Activated CD4-positive, alpha-beta memory T cell treated with anti-CD3 and anti-CD28 coated beads, Interleukin-2, amount 10 ng/mL, durations not matched to agents 7 days and 5 days (primary cell): ENCODE measurements around the gene ZNF354C. TPM values are rescaled to one million over a fixed set of nuclear protein-coding genes. Genes with fewer than 3 reads are reported as not detected.
"Not testable (repeated sequence)": the region's sequence is repeated elsewhere in the genome, so short reads cannot be mapped to it uniquely, and the experiment has no call there.

Source experiments
- CTCF ChIA-PET: fragments of 350-600 bp; sonication (Branson Sonifier 250); formaldehyde crosslinking; loops from one replicate; lab custom pipeline; 2021; ENCODE audit warnings: antibody characterized with exemption, inconsistent platforms; lab: Charles Lee
- POLR2A ChIA-PET: fragments of 350-600 bp; sonication (Branson Sonifier 250); formaldehyde crosslinking; loops from one replicate; lab custom pipeline; 2021; ENCODE audit warnings: antibody characterized with exemption; lab: Charles Lee
- DNase-seq: peaks from one replicate; pipeline ENCODE4 v3.0.0-alpha.2; 2020
- H3K27ac Mint-ChIP-seq: one replicate; pipeline ENCODE4 v1.8.0; 2021; ENCODE audit warnings: mild to moderate bottlenecking, mixed read lengths
- H3K27me3 Mint-ChIP-seq: one replicate; pipeline ENCODE4 v1.8.0; 2021; ENCODE audit warnings: mixed read lengths
- H3K36me3 Mint-ChIP-seq: one replicate; pipeline ENCODE4 v1.8.0; 2021; ENCODE audit warnings: low read depth, mixed read lengths
- H3K4me1 Mint-ChIP-seq: one replicate; pipeline ENCODE4 v1.8.0; 2021; ENCODE audit warnings: mixed read lengths
- H3K4me3 Mint-ChIP-seq: one replicate; pipeline ENCODE4 v1.8.0; 2021; ENCODE audit warnings: mild to moderate bottlenecking, mixed read lengths
- H3K9me3 Mint-ChIP-seq: one replicate; pipeline ENCODE4 v1.8.0; 2021; ENCODE audit warnings: mixed read lengths
- total RNA-seq, 2 experiments: library from RNA; stranded (reverse); gene quantifications; one replicate each; pipeline ENCODE4 v1.2.3, GENCODE V29; 2021

ZNF354C gene
- total RNA-seq, 2 experiments from 2014 or later: 5.1 to 6.0 TPM

DNA sequence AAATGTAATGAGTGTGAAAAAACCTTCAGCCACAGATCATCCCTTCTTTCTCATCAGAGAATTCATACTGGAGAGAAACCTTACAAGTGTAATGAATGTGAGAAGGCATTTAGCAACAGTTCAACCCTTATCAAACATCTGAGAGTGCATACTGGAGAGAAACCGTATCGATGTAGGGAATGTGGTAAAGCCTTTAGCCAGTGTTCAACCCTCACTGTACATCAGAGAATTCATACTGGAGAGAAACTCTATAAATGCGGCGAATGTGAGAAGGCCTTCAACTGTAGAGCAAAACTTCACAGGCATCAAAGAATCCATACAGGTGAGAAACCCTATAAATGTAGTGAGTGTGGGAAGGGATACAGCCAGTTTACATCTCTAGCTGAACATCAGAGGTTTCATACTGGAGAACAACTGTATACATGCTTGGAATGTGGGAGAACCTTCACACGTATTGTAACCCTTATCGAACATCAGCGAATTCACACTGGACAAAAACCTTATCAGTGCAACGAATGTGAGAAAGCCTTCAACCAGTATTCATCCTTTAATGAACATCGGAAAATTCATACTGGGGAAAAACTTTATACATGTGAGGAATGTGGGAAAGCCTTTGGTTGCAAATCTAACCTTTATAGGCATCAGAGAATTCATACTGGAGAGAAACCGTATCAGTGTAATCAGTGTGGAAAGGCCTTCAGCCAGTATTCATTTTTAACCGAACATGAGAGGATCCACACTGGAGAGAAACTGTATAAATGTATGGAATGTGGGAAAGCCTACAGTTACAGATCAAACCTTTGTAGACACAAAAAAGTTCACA lies 19.2 kb downstream of the ZNF354C start:
- peaks cover 65% of the 10 kb centered on the region for H3K36me3 Mint-ChIP-seq
- no peaks in the 10 kb centered on the region for H3K4me1 Mint-ChIP-seq
- no peak for DNase-seq
- peaks cover 72% of the 10 kb centered on the region for H3K9me3 Mint-ChIP-seq
- H3K27ac Mint-ChIP-seq: no peak overlapping the region
- no peak overlapping the region for H3K4me3 Mint-ChIP-seq
- H3K27me3 Mint-ChIP-seq: no peaks in the 10 kb centered on the region
- ChIA-PET CTCF (no interaction called here), POLR2A (no interaction called here)

DNA sequence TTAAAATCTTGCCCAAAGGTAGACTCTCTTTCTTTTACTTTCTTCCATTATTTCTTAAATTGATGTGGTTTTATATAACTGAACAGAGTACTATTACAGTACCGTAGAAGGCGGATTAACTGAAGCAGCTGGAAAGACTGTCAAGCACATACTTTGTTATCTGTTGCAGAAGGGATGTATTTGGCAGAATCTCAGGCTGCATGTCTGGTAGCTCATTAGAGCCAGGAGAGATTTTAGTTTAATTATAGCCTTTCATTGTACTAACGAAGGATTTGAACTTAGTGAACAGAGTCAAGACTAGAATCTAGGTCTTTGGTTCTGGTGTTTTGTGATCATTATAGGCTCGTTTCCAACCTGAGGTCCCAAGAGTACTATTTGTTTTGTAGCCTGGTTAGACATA lies 20.6 kb downstream of the ZNF354C start:
- DNase-seq: no peak
- H3K36me3 Mint-ChIP-seq: peaks cover 62% of the 10 kb centered on the region
- no peak overlapping the region for H3K4me3 Mint-ChIP-seq
- no peak overlapping the region for H3K27ac Mint-ChIP-seq
- POLR2A ChIA-PET: no interaction called here
- no peaks in the 10 kb centered on the region for H3K4me1 Mint-ChIP-seq
- CTCF ChIA-PET: no interaction called here
- H3K27me3 Mint-ChIP-seq: no peaks in the 10 kb centered on the region
- peaks cover 74% of the 10 kb centered on the region for H3K9me3 Mint-ChIP-seq

DNA sequence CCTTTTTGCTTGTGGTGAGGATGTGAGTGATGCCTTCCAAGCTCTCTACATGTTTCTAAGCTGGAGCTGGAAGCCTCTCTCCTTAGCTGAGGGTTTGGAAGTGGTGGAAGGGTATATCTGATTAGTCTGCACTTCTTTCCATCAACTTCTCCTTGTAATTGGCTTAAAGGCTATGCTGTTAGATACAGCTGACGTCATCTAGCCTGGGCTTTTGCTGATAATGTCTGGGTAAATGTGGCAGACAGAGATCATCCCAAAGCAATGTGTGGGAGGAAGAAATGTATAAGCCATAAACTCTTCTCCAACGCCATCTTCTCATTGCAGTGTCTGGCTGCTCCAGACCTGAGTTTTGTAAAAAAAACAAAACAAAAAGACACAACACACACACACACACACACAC lies 29.3 kb downstream of the ZNF354C start:
- ChIA-PET CTCF (no interaction called here), POLR2A (no interaction called here)
- H3K27ac Mint-ChIP-seq: no peak overlapping the region
- DNase-seq: no peak
- peaks cover 4% of the 10 kb centered on the region for H3K36me3 Mint-ChIP-seq
- H3K4me1 Mint-ChIP-seq: no peaks in the 10 kb centered on the region
- peaks cover 63% of the 10 kb centered on the region for H3K9me3 Mint-ChIP-seq
- no peak overlapping the region for H3K4me3 Mint-ChIP-seq
- no peaks in the 10 kb centered on the region for H3K27me3 Mint-ChIP-seq

- H3K4me3 Mint-ChIP-seq, H3K27me3 Mint-ChIP-seq, H3K27ac Mint-ChIP-seq, POLR2A ChIA-PET, DNase-seq, H3K4me1 Mint-ChIP-seq, H3K36me3 Mint-ChIP-seq: not testable (repeated sequence)
- H3K9me3 Mint-ChIP-seq: peaks cover 28% of the 10 kb centered on the region
- CTCF ChIA-PET: interaction anchor here (0.7 kb wide), 1 partner anchor 816 kb away, joined by 3 read pairs; no protein-coding TSS in a partner anchor
These were observed 41.1 kb downstream of the ZNF354C start for GRCh38 chr5:179101282-179101681.

GRCh38 chr5:179110528-179110927 lies 50.4 kb downstream of the ZNF354C start:
- ChIA-PET CTCF (no interaction called here), POLR2A (no interaction called here)
- H3K27ac Mint-ChIP-seq: no peak overlapping the region
- H3K27me3 Mint-ChIP-seq: no peaks in the 10 kb centered on the region
- no peak overlapping the region for H3K4me3 Mint-ChIP-seq
- DNase-seq: no peak
- H3K9me3 Mint-ChIP-seq: peaks cover 35% of the 10 kb centered on the region
- H3K36me3 Mint-ChIP-seq: no peaks in the 10 kb centered on the region
- no peaks in the 10 kb centered on the region for H3K4me1 Mint-ChIP-seq

GRCh38 chr5:179111267-179112207 lies 51.4 kb downstream of the ZNF354C start:
- Mint-ChIP-seq H3K36me3 (no peaks in the 10 kb centered on the region), H3K4me3 (no peak overlapping the region), H3K9me3 (peaks cover 37% of the 10 kb centered on the region), H3K27me3 (no peaks in the 10 kb centered on the region), H3K4me1 (no peaks in the 10 kb centered on the region), H3K27ac (no peak overlapping the region)
- no peak for DNase-seq
- ChIA-PET CTCF (no interaction called here), POLR2A (no interaction called here)

GRCh38 chr5:179112469-179113142 lies 52.4 kb downstream of the ZNF354C start:
- Mint-ChIP-seq H3K4me3 (no peak overlapping the region), H3K27me3 (no peaks in the 10 kb centered on the region), H3K27ac (no peak overlapping the region), H3K4me1 (no peaks in the 10 kb centered on the region), H3K36me3 (no peaks in the 10 kb centered on the region), H3K9me3 (peaks cover 39% of the 10 kb centered on the region)
- CTCF ChIA-PET: no interaction called here
- DNase-seq: no peak
- POLR2A ChIA-PET: no interaction called here

GRCh38 chr5:179113143-179113530 lies 53.0 kb downstream of the ZNF354C start:
- no peaks in the 10 kb centered on the region for H3K36me3 Mint-ChIP-seq
- no peaks in the 10 kb centered on the region for H3K4me1 Mint-ChIP-seq
- DNase-seq: no peak
- H3K27ac Mint-ChIP-seq: no peak overlapping the region
- H3K27me3 Mint-ChIP-seq: no peaks in the 10 kb centered on the region
- ChIA-PET CTCF (no interaction called here), POLR2A (no interaction called here)
- H3K9me3 Mint-ChIP-seq: peaks cover 37% of the 10 kb centered on the region
- H3K4me3 Mint-ChIP-seq: no peak overlapping the region

GRCh38 chr5:179113945-179114641 lies 53.9 kb downstream of the ZNF354C start:
- no peaks in the 10 kb centered on the region for H3K27me3 Mint-ChIP-seq
- H3K27ac Mint-ChIP-seq: no peak overlapping the region
- H3K9me3 Mint-ChIP-seq: peaks cover 40% of the 10 kb centered on the region
- ChIA-PET CTCF (no interaction called here), POLR2A (no interaction called here)
- no peak overlapping the region for H3K4me3 Mint-ChIP-seq
- no peaks in the 10 kb centered on the region for H3K4me1 Mint-ChIP-seq
- no peak for DNase-seq
- H3K36me3 Mint-ChIP-seq: no peaks in the 10 kb centered on the region

DNA sequence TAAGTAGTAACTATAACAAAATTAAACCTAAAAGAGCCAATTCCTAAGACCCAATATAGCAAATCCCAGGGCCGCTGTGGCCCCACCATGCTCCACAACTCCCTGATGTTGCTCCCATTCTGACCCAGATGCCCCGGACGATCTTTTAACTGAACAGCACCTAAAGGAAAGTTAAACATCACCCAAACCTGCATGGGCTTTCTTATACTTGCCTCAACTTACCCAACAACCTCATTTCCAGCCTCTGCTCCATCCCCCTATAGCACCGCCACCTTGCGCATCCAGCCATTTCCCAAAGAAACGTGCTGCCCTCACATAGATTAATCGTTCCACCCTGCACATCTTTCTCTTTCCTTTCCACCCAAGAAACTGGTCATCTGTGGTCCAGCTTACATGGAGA lies 54.6 kb downstream of the ZNF354C start:
- DNase-seq: no peak
- H3K4me3 Mint-ChIP-seq: no peak overlapping the region
- ChIA-PET POLR2A (no interaction called here), CTCF (no interaction called here)
- H3K4me1 Mint-ChIP-seq: no peaks in the 10 kb centered on the region
- no peak overlapping the region for H3K27ac Mint-ChIP-seq
- no peaks in the 10 kb centered on the region for H3K36me3 Mint-ChIP-seq
- H3K27me3 Mint-ChIP-seq: no peaks in the 10 kb centered on the region
- peaks cover 41% of the 10 kb centered on the region for H3K9me3 Mint-ChIP-seq

DNA sequence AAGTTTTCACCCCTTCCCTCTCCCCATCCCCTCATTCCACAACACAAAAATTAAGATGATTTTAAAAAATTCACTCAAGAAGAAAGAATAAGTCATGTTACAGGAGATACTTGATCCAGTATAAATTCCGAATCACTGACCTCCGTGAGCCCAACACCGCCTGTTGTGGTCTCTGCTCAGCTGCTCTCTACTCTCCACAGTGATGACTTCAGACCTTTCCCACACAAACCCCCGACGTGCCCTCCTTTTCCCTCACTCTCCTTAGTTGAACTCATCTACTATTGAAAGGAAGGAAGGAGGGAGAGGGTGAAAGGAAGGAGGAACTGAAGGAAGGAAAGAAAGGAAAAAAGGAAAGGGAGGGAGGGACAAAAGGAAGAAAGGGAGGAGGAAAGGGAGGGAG lies 55.1 kb downstream of the ZNF354C start:
- ChIA-PET CTCF (no interaction called here), POLR2A (no interaction called here)
- H3K27ac Mint-ChIP-seq: no peak overlapping the region
- no peaks in the 10 kb centered on the region for H3K4me1 Mint-ChIP-seq
- H3K36me3 Mint-ChIP-seq: no peaks in the 10 kb centered on the region
- no peak for DNase-seq
- H3K27me3 Mint-ChIP-seq: no peaks in the 10 kb centered on the region
- H3K4me3 Mint-ChIP-seq: no peak overlapping the region
- peaks cover 46% of the 10 kb centered on the region for H3K9me3 Mint-ChIP-seq

GRCh38 chr5:179115845-179116524 lies 55.8 kb downstream of the ZNF354C start:
- no peaks in the 10 kb centered on the region for H3K27me3 Mint-ChIP-seq
- no peaks in the 10 kb centered on the region for H3K36me3 Mint-ChIP-seq
- H3K27ac Mint-ChIP-seq: no peak overlapping the region
- DNase-seq: no peak
- peaks cover 46% of the 10 kb centered on the region for H3K9me3 Mint-ChIP-seq
- H3K4me3 Mint-ChIP-seq: no peak overlapping the region
- H3K4me1 Mint-ChIP-seq: no peaks in the 10 kb centered on the region
- CTCF ChIA-PET: no interaction called here
- POLR2A ChIA-PET: no interaction called here
